AG09309 (cell line): ENCODE results near the gene C1orf141.
"Not testable (repeated sequence)": the region's sequence is repeated elsewhere in the genome, so short reads cannot be mapped to it uniquely, and the experiment has no call there.

Experiments
- DNase-seq: peaks from one replicate; pipeline ENCODE4 v3.0.0-alpha.2; 2010; ENCODE audit warnings: low read depth
- H3K4me3 ChIP-seq: 2 replicates; pipeline ENCODE4 v1.5.1; 2011; ENCODE audit warnings: mild to moderate bottlenecking, low read depth, low read length, moderate library complexity; ENCODE audit not compliant: control insufficient read depth
- TF ChIP-seq, protein P1 (sequence below): IDR thresholded peaks from 2 replicates; pipeline ENCODE4 v1.5.1; 2011; ENCODE audit warnings: mild to moderate bottlenecking, low read depth, low read length, inconsistent platforms; ENCODE audit not compliant: insufficient read depth, control insufficient read depth; ENCODE audit errors: missing control alignments

C1orf141 gene

DNA sequence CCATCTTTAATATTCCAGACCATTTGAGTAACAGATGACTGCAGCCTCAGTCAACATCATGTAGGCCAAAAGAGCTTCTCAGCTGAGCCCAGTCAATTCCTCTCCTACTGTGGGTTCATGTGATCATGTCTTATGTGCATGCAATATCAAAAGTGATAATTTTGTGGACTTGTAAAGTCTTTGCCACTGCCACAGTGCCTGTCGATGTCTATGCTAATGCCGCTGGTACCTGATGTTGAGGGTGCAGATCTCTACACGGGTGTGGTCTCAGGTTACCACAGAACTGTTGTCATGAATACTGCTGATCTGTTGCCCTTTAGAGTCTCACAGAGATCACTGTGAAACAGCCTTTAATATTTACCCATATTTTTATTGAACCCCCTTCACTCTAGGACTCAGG lies 11.3 kb upstream of the C1orf141 start:
- TF ChIP-seq, protein P1, sequence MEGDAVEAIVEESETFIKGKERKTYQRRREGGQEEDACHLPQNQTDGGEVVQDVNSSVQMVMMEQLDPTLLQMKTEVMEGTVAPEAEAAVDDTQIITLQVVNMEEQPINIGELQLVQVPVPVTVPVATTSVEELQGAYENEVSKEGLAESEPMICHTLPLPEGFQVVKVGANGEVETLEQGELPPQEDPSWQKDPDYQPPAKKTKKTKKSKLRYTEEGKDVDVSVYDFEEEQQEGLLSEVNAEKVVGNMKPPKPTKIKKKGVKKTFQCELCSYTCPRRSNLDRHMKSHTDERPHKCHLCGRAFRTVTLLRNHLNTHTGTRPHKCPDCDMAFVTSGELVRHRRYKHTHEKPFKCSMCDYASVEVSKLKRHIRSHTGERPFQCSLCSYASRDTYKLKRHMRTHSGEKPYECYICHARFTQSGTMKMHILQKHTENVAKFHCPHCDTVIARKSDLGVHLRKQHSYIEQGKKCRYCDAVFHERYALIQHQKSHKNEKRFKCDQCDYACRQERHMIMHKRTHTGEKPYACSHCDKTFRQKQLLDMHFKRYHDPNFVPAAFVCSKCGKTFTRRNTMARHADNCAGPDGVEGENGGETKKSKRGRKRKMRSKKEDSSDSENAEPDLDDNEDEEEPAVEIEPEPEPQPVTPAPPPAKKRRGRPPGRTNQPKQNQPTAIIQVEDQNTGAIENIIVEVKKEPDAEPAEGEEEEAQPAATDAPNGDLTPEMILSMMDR = no peak
- H3K4me3 ChIP-seq = no peak overlapping the region
- no peak for DNase-seq

DNA sequence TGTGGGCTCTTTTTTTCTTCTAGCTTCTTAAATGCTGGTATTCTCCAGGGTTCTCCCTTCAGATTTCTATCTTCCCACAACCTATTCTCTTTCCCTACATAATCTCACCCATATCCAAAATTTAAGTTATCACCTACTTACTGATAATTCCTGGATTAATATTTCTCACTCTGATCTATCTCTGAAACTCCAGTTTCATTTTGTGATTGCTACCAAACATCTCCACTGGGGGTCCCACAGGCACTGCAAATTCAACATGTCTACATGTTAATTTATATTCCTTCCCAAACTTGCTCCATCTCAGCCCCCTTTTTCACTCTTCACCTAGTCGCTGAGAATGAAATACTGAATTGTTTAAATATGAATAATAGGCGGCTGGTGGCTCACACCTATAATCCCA lies 9.9 kb upstream of the C1orf141 start:
- TF ChIP-seq, protein P1 = peak; percentile 41

DNA sequence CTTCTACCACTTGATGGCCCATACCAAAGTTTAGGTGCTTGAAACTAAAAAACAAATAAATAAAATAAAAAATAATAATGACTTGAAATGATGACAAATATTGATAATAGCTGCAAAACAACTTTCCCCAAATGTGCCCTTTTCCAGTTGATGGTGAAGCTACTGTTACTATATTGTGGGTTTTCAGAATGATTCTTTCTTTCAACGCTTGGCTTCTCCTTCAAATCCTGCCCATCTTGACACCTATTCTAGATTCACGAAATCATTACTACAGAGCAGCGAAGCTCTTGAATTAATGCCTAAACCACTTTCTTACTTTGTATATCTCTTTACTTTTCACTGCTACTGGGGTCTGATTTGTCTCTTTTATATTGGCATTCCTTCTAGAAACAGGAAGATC lies 9.2 kb upstream of the C1orf141 start:
- TF ChIP-seq, protein P1 = no peak
- no peak for DNase-seq

More for the DNA sequence above, 9.9 kb upstream of the C1orf141 start:
- no peak overlapping the region for H3K4me3 ChIP-seq
- no peak for DNase-seq

DNA sequence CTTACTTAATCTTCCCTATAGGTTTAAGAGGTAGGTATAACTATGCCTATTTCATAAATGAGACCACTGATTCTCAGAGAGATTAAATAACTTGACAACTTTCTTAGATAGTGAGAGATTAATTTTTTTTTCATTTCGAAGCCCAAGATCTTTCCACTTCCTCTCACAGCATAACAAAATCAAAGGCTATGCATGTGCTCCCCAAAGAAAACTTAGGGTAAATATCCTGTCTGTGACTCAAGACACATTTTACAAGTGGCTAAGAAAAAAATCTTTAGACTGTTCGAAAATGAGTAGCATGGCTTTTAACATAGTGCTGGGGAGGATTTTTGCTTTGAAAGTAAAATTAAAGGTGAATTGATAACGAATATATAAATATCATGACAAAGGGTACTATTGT lies 8.2 kb upstream of the C1orf141 start:
- TF ChIP-seq, protein P1 = no peak
- no peak overlapping the region for H3K4me3 ChIP-seq
- DNase-seq = no peak

More for the DNA sequence above, 9.2 kb upstream of the C1orf141 start:
- H3K4me3 ChIP-seq = no peak overlapping the region

DNA sequence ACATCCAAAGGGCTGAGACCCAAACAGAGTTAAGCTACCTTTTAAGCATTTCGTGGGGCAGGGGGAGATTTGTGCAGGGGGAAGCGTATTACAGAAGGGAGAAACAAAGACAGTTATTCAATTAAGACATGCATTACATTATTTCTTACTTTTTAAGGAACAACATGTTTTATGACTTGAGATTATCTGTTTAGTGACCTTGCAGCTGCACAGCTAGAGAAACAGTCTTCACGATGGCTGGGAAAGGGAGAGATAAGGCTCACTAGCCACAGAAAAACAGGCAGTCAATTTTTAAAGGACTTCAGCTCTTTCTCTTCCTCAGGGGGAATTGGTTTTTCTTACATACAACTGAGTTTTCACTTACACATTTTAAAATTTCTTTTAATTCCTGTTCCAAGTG lies 7.1 kb upstream of the C1orf141 start:
- DNase-seq = not testable (repeated sequence)

DNA sequence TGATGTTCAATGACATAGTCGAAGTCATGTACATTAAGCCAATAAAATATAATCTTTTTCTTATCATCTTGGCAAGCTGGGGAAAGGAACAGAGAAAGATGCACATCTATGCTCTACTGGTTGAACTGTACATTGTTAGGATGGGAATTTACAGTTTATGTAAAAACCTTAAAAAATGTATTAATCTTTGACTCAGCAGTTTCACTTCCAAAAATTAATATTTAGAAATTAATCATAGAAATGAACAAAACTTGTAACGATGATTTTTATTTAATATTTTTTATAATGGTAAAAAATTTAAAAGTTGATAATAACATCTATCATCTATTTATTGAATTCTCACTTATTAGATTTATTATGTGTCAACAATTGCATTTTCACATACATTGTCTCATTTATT lies 5.7 kb upstream of the C1orf141 start:
- no peak overlapping the region for H3K4me3 ChIP-seq
- no peak for DNase-seq
- TF ChIP-seq, protein P1 = no peak

More for the DNA sequence above, 7.1 kb upstream of the C1orf141 start:
- not testable (repeated sequence) for H3K4me3 ChIP-seq

DNA sequence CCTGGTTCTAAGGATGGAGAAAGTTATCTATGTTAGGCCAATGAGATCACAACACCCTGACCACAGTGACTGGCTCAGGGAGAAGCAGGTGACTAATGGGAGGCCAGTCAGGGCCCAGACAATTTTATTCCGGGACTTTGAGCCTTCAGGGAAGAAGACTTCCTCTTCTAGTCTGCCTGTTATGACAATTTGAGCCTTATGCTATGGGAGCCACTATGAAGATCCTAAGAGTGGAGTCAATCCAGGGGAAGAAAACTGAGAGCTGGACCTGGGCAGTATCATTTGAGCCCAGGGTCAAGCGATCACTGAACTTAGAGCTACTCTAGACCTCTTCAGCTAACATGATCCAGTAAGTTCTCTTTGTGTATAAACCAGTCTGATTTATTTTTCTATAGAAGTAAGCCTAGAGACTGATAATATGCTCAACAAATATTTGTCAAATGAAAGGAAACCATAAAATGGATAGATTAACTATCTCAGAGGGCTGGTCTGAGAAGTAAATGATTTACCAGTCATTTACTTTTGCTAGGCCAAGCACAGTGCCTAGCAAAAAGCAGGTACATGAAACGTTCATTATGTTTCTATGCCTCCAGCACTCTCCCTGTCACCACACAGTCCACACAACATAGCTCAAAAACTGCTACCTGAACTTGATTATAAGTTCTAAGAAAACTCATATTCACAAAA lies 4.2 kb upstream of the C1orf141 start:
- no peak overlapping the region for H3K4me3 ChIP-seq

More for the DNA sequence above, 4.2 kb upstream of the C1orf141 start:
- no peak for DNase-seq
- TF ChIP-seq, protein P1 = no peak
